ENCODE measurements around the gene KANK4.

DNA sequence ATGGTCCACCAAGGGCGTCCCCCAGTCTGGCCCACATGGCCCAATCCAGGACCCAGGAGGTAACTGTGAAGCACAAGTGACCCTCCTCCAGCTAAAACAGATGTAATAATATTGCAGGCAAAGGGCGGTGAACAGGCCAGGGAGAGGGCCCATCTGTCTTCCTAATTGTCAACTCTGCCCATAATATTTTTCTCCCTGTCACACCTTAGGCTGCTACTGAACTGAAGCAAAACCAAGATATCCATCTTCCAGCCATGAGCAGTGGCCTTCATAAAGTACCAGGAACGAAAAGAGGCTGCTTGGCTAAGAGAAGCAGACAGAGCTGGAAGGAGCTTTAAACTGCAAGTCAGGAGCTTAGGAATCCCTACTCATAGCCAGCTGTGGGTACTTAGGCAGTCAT, 3.1 kb downstream of the KANK4 start:
- TF ChIP-seq, protein P1, sequence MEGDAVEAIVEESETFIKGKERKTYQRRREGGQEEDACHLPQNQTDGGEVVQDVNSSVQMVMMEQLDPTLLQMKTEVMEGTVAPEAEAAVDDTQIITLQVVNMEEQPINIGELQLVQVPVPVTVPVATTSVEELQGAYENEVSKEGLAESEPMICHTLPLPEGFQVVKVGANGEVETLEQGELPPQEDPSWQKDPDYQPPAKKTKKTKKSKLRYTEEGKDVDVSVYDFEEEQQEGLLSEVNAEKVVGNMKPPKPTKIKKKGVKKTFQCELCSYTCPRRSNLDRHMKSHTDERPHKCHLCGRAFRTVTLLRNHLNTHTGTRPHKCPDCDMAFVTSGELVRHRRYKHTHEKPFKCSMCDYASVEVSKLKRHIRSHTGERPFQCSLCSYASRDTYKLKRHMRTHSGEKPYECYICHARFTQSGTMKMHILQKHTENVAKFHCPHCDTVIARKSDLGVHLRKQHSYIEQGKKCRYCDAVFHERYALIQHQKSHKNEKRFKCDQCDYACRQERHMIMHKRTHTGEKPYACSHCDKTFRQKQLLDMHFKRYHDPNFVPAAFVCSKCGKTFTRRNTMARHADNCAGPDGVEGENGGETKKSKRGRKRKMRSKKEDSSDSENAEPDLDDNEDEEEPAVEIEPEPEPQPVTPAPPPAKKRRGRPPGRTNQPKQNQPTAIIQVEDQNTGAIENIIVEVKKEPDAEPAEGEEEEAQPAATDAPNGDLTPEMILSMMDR (IDR thresholded peaks at IDR 0.05): no peak
- no peak for TF ChIP-seq EP300 (IDR thresholded peaks at IDR 0.05)
